Mesothelial cell of epicardium (in vitro differentiated cells): ENCODE results near the gene CDH15. TPM values are rescaled to one million over a fixed set of nuclear protein-coding genes. Genes with fewer than 3 reads are reported as not detected.

Source experiments
- DNase-seq, 2 experiments: peaks; one replicate each; pipeline ENCODE4 v3.0.0; 2021; ENCODE audit warnings: low spot score in 2 of 2; ENCODE audit not compliant: unreplicated experiment in 2 of 2
- H3K27ac Mint-ChIP-seq: 2 replicates; pipeline ENCODE4 v1.8.0; 2021; ENCODE audit warnings: mixed read lengths
- H3K27me3 Mint-ChIP-seq: 2 replicates; pipeline ENCODE4 v1.8.0; 2021; ENCODE audit warnings: low read depth, mixed read lengths
- H3K36me3 Mint-ChIP-seq: 2 replicates; pipeline ENCODE4 v1.8.0; 2021; ENCODE audit warnings: mixed read lengths
- H3K4me1 Mint-ChIP-seq: 2 replicates; pipeline ENCODE4 v1.8.0; 2021; ENCODE audit warnings: mixed read lengths
- H3K4me3 Mint-ChIP-seq: 2 replicates; pipeline ENCODE4 v1.8.0; 2021; ENCODE audit warnings: mild to moderate bottlenecking, moderate library complexity, mixed read lengths
- H3K9me3 Mint-ChIP-seq: 2 replicates; pipeline ENCODE4 v1.8.0; 2021; ENCODE audit warnings: mixed read lengths
- total RNA-seq: library from RNA; stranded (reverse); gene quantifications from 3 replicates; pipeline ENCODE4 v1.2.1, GENCODE V29; 2021
- TF ChIP-seq, protein P1 (sequence below): fragments of 200-600 bp; sonication (generic); IDR thresholded peaks from one replicate; pipeline ENCODE4 v1.5.0; 2021; ENCODE audit warnings: antibody characterized with exemption; ENCODE audit not compliant: unreplicated experiment

CDH15 gene
- total RNA-seq, 1 donor from 2014 or later, result 0.18 TPM

DNA sequence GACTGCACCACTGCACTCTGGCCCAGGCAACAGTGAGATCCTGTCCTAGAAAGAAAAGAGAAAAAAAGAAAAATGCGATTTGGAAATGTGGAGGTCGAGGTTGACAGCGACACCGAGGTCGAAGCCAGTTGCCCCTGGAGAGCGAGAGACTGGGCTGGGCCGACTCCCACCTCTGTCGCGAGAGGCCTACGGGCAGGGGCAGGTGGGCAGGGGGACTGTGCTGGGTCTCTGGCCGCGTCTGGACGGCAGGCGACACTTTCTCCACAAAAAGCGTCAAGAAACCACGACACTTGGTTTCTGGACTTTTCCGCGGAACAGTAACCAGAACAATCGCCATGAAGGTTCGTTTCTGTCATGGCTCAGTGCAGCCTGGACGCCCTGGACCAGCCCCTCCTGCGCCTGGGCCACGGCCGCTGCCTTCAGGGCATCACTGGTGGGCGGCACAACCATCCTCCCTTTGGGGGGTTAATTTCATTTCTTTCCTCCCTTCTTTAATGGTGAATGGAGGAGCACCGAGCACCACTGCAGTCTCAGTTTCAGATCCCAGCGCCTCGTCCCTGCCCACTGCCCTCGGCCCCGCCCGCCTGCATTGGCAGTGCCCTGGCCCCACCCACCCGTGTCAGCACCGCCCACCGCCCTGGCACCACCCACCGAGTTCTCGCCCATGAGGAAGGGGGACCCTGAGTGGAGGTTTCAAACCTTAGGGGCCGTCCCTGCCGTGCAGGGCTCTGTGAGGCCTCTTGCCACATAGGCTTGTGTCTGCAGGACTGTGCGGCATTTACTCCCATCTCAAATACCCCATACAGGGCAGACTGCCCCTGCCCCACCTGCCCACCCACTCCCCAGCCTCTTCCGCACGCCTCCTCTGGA lies 18.5 kb upstream of the CDH15 start:
- no peak for DNase-seq
- Mint-ChIP-seq H3K4me1 (peaks cover 7% of the 10 kb centered on the region), H3K36me3 (peaks cover 37% of the 10 kb centered on the region), H3K9me3 (peaks cover 11% of the 10 kb centered on the region), H3K27me3 (no peaks in the 10 kb centered on the region), H3K4me3 (no peak overlapping the region), H3K27ac (no peak overlapping the region)
- TF ChIP-seq, protein P1, sequence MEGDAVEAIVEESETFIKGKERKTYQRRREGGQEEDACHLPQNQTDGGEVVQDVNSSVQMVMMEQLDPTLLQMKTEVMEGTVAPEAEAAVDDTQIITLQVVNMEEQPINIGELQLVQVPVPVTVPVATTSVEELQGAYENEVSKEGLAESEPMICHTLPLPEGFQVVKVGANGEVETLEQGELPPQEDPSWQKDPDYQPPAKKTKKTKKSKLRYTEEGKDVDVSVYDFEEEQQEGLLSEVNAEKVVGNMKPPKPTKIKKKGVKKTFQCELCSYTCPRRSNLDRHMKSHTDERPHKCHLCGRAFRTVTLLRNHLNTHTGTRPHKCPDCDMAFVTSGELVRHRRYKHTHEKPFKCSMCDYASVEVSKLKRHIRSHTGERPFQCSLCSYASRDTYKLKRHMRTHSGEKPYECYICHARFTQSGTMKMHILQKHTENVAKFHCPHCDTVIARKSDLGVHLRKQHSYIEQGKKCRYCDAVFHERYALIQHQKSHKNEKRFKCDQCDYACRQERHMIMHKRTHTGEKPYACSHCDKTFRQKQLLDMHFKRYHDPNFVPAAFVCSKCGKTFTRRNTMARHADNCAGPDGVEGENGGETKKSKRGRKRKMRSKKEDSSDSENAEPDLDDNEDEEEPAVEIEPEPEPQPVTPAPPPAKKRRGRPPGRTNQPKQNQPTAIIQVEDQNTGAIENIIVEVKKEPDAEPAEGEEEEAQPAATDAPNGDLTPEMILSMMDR, result no peak

DNA sequence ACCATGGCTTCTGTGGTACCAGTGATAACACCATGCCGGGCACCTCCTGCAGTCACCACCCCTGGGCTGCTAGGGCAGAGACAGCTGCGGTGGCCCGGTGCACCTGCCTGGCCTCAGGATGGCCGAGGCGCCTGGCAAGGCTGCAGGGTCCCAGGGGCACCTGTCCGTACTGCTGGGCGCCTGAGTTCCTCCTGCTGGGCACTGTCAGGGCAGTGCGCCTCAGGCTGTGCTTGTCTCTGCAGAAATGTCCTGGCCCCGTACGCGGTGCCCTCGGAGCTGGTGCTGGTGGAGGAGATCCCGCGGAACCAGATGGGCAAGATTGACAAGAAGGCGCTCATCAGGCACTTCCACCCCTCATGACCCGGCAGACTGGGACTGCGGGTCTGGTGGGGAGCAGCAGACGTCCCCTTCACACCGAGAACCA lies 17.7 kb upstream of the CDH15 start:
- DNase-seq, result no peak

DNA sequence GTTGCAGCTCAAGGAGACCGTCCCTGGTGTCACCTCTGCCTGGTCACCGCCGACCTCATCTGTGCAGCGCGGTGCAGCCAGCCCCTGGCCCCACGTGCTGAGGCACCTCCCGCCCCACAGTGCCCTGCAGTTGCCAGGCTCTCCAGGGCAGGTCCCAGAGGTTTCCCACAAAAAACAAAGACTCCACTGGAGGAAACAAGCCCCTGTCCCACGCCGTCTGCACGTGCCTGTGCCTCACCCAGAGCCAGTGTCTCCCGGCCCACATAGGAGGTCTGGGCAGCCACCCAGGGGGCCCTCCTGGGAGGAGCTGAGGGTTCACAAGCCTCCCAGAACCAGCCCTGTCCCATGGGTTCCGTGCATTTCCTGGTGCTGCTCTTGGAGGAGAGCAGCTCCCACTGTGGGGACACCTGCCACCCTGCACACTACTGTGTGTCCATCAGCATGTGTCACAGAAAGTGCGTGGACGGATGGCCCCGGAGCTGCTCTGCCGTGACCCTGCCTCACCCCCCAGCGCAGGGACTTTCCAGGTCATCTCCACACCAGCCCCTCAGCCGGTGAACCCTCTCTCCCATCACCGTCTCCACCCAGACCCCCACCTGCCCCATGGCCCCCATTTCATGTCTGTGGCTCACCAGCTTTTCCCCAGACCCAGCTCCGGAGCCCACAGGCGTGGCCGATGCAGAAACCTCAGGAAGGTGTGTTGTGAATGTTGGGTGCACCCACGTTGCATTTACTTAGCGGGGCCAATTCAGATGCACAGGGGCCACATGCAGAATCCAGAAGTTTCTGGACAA lies 17.0 kb upstream of the CDH15 start:
- H3K27me3 Mint-ChIP-seq, result no peaks in the 10 kb centered on the region
- H3K36me3 Mint-ChIP-seq, result peaks cover 22% of the 10 kb centered on the region
- TF ChIP-seq, protein P1, result no peak
- no peak overlapping the region for H3K27ac Mint-ChIP-seq
- H3K4me1 Mint-ChIP-seq, result peaks cover 7% of the 10 kb centered on the region
- H3K4me3 Mint-ChIP-seq, result no peak overlapping the region
- DNase-seq, result no peak
- H3K9me3 Mint-ChIP-seq, result peaks cover under 1% of the 10 kb centered on the region

More for the DNA sequence above, 17.7 kb upstream of the CDH15 start:
- TF ChIP-seq, protein P1, result no peak
- H3K27ac Mint-ChIP-seq, result no peak overlapping the region
- H3K4me3 Mint-ChIP-seq, result no peak overlapping the region
- peaks cover 7% of the 10 kb centered on the region for H3K4me1 Mint-ChIP-seq
- H3K27me3 Mint-ChIP-seq, result no peaks in the 10 kb centered on the region
- H3K36me3 Mint-ChIP-seq, result peaks cover 30% of the 10 kb centered on the region
- H3K9me3 Mint-ChIP-seq, result peaks cover 8% of the 10 kb centered on the region

DNA sequence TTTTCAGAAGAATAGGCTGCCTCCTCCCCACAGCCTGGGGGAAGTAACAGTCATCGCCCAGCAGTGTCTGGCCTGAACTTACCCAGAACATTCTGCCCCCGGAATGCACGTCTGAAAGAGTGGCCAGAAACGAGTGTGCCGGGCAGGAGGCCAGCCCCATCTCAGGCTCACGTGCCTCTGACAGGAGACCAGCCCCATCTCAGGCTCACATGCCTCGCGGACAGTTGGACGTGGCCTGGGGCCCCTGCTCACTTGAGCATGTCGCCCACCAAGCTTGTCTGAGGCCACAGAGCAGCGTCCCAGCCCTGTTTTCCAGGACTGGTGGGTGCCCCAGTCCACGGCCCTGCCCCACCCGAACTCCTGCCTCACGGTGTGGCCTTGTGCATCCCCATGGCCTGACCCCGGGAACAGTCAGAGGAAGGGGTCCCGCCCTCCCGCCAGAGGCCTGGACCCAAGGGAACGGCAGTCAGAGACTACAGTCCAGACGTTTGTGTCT lies 16.3 kb upstream of the CDH15 start:
- Mint-ChIP-seq H3K36me3 (peaks cover 16% of the 10 kb centered on the region), H3K4me1 (peaks cover 7% of the 10 kb centered on the region), H3K4me3 (no peak overlapping the region), H3K27me3 (no peaks in the 10 kb centered on the region), H3K27ac (no peak overlapping the region), H3K9me3 (no peaks in the 10 kb centered on the region)
- DNase-seq, result no peak
- TF ChIP-seq, protein P1, result no peak

DNA sequence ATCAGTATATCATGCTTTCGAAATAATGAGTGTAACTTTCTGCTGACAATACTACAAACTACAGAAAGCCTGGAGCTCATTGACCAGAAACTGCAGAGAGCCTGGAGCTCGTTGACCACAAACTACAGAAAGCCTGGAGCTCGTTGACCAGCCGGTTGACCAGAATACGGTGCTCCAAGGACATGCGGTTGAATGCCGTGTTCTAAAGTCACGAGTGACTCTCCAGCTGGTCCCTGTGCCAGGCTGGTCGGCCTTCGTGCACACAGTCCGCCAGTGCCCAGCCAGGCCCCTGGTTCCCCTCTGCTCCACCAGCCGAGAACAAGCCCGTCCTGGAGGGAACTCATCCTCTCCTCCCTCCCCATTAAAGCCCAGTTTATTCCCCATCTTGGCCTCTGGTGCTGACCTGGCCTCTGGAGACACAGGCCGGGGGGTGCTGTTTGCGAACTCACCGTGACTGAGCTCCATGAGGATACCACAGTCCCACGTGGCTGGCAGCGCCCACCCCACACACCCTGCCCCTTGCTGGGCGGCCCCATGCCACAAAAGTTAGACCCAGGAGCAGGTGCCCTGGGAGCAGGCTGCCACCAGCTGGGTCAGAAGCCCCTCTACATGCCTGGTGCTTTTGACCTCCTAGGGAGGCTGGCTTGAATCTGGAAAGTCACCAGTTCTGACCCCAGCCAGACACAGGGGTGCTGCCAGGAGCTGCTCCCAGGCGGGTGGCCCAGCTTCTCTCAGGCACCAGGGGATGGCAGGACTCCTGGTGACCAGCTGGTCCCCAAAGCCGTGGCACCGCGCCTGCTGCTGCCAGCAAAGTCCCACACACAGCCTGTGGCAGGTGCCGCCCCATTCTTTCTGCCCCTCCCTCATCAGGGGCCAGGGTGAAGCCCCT lies 15.5 kb upstream of the CDH15 start:
- Mint-ChIP-seq H3K4me3 (no peak overlapping the region), H3K36me3 (peaks cover 9% of the 10 kb centered on the region), H3K9me3 (no peaks in the 10 kb centered on the region), H3K27me3 (no peaks in the 10 kb centered on the region), H3K27ac (peak overlapping the region; percentile 25), H3K4me1 (peaks cover 7% of the 10 kb centered on the region)
- TF ChIP-seq, protein P1, result no peak
- DNase-seq, result no peak
